ENCODE data around the gene SRD5A2.
"Not testable (repeated sequence)": the region's sequence is repeated elsewhere in the genome, so short reads cannot be mapped to it uniquely, and the experiment has no call there.

The SRD5A2 gene

GRCh38 chr2:31531101-31531500 is 49.6 kb downstream of the SRD5A2 start:
- DNase-seq: no peak

- DNase-seq: no peak
These were observed 51.5 kb downstream of the SRD5A2 start for GRCh38 chr2:31529256-31529655.

DNA sequence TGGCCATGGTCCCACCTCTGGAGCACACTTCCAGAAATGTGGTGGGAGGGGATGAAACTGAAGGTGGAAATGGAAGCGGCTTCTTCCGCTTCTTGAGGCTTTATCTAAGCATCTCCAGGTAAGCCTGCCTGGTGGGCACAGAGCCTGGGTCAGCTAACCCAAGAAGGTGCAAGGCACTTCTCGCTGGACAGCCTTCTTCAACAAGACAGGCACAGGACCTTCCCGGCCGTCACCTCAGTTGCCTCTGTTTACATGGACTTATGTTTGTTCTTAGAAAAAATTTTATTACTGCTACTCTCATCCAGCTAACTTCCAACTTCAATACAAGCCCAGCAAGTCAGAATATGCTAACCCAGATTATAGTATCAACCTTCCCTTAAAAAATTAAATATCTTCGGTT is 51.9 kb downstream of the SRD5A2 start:
- no peak for DNase-seq

GRCh38 chr2:31526946-31527732 is 53.6 kb downstream of the SRD5A2 start:
- DNase-seq: no peak

DNA sequence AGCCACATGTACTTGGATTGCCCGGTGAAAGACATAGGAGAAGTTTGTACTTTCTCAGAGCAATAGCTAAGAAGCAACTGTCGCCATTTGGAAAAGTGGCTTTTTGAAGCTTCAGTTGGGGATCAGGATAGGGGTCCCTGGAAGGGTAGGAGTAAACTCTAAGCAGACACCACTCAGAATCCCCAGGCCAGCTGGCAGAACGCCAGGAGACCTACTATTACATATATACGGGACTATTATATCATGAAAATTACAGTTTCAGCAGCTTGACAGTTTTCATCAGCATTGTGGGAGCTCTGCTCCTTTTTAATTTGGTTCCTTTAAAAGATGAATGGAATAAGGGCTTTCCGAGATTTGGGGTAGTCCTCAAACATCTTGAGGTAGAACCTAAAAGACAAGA is 54.9 kb downstream of the SRD5A2 start:
- no peak for DNase-seq

DNA sequence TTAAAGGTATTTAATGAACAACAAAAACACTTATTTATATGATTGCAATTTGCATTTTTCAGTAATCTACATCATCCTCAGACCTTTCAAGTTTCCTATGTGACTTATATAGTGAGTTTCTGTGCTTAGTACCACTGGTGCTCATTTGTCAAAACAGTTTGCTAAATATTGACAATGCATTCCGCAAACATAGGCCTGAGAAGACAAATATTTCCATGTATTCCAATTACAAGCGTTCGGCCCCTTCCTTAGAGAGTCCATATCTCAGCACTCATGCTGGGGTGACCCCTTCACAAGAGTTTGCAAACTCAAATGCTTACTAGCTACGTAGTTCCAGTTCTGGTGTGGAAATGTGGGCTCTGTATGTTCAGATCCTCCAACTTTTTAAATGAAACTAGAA is 56.1 kb downstream of the SRD5A2 start:
- DNase-seq: no peak

- DNase-seq: no peak
These were observed 56.8 kb downstream of the SRD5A2 start for GRCh38 chr2:31523871-31524492.

GRCh38 chr2:31522786-31523185 is 58.0 kb downstream of the SRD5A2 start:
- DNase-seq: no peak

GRCh38 chr2:31517442-31518203 is 63.1 kb downstream of the SRD5A2 start:
- DNase-seq: no peak

DNA sequence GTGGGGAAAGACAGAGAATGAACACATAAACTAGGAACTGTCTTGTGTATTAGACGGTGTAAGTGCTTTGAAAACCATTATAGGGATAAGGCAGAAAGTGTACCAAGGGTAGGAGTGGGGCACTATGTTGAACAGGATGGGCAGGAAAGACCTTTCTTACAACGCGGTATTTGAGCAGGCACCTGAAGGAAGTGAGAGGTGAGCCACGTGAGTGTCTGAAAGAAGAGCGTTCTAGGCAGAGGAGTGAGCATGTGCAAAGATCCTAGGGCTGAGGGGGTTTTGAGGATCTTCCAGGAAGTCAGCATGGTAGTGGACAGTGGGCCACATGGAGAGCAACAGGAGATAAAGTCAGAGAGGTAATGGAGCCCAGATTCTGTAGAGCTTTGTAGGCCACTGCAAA is 65.2 kb downstream of the SRD5A2 start:
- no peak for DNase-seq

DNA sequence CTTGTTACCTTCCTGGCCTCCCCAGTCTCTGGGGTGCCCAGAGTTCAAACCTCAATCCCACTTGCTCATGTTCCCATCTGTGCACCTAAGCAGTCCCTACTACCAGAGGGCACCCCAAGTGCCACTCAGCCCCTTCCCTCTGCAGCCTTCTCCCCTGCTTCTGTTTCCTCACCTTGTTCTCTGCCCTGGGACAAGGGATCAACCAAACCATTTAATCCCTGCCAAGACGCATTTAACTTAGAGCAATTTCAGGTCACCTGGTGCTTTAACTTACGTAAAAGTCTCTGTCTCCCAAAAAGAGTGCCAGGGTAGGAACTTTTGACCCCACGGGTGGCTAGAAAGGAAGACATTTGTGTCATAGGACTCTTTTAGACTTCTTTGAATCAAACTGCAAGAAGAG is 67.2 kb downstream of the SRD5A2 start:
- DNase-seq: no peak

- DNase-seq: no peak
These were observed 69.4 kb downstream of the SRD5A2 start for GRCh38 chr2:31511376-31511775.

DNA sequence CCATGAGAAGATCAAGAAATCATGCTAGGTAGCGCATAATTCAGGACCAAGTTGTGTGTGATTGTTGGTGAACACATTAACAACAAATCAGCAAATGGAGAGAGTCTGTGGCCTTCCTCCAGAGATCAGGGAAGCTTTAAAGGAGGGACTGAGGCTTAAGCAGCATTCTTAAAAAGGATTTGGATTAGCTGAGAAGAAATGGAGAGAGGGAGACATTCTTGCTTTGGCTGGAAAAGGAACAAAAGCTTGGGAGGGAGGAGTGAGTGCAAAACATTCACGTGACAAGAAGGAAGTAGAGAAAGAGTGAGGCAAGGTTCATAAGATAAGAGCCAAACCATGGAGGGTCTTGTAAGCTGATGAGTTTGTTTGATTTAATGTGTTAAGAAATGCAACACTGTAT is 75.6 kb downstream of the SRD5A2 start:
- no peak for DNase-seq

DNA sequence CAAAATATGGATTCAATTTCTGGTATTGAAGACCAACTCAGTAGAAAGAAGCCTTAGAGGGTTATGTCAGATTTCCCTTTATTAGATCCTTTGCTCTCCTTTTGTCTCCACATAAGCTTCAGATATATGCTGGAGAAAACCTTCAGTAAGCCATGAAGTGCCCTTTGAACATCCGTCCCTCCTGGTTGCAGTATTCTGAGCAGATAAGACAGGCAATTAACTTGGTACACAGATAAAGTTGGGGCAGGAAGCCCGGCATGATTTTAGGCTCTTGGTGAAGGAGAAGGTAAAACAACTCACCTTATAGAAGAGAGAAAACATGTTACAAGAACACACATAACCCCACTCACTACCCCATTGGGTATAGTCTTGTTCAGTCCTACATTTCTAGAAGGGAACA is 76.4 kb downstream of the SRD5A2 start:
- DNase-seq: no peak

DNA sequence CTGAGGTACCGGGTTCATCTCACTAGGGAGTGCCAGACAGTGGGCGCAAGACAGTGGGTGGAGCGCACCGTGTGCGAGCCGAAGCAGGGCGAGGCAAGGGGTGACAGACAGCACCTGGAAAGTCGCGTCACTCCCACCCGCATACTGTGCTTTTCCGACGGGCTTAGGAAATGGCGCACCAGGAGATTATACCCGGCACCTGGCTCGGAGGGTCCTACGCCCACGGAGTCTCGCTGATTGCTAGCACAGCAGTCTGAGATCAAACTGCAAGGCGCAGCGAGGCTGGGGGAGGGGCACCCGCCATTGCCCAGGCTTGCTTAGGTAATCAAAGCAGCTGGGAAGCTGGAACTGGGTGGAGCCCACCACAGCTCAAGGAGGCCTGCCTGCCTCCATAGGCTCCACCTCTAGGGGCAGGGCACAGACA is 84.3 kb downstream of the SRD5A2 start:
- DNase-seq: not testable (repeated sequence)

- DNase-seq: not testable (repeated sequence)
These were observed 91.4 kb downstream of the SRD5A2 start for GRCh38 chr2:31489339-31489738.

GRCh38 chr2:31483246-31483645 is 97.5 kb downstream of the SRD5A2 start:
- no peak for DNase-seq

- DNase-seq: no peak
These were observed 104.1 kb downstream of the SRD5A2 start for GRCh38 chr2:31476511-31477180.

GRCh38 chr2:31475692-31476091 is 105.0 kb downstream of the SRD5A2 start:
- DNase-seq: no peak

DNA sequence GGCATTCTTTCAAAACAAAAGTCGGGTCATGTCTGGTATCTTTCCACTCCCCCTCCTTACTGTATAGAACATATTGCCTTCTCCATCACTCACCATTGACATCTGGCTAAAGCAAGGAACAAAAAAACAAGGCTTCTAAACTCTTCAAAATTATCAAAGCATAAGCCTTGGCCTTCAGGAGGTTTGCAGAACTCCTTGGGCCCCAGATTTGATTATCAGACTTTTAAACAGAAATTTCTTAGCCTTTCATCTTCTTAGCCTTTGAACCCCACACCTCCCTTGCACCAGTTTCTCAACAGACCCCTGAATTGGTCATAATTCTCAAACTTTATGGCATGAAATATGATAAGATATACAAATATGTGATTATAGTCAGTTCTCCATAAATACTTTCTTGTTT is 106.4 kb downstream of the SRD5A2 start:
- DNase-seq: no peak

All from GF-D8 (cell line).